Aorta (tissue), 5 donors: ENCODE results near the gene DHPS. TPM values are rescaled to one million over a fixed set of nuclear protein-coding genes. Genes with fewer than 3 reads are reported as not detected.
"Not testable (repeated sequence)": the region's sequence is repeated elsewhere in the genome, so short reads cannot be mapped to it uniquely, and the experiment has no call there.

Source experiments
- ATAC-seq: fragments of 200-7000 bp; cut with Tn5 transposase; one replicate; pipeline ENCODE4 v1.9.1; 2022; ENCODE audit warnings: moderate library complexity; ENCODE audit not compliant: low FRiP score
- DNase-seq, 2 donors: peaks; one replicate each; pipeline ENCODE4 v3.0.0-alpha.2; 2020
- H3K27ac ChIP-seq, 2 donors: one replicate each; pipeline ENCODE4 v1.5.1; 2013; ENCODE audit warnings: low read length in 2 of 2, mild to moderate bottlenecking in 2 of 2, moderate library complexity in 2 of 2, control low read depth in 1 of 2, inconsistent platforms in 1 of 2, low read depth in 1 of 2
- H3K27me3 ChIP-seq, 2 donors: one replicate each; pipeline ENCODE4 v1.6.1; 2013; ENCODE audit warnings: control low read depth in 1 of 2, low read length in 1 of 2, mild to moderate bottlenecking in 1 of 2, moderate library complexity in 1 of 2; ENCODE audit not compliant: insufficient read depth in 2 of 2, control insufficient read depth in 1 of 2
- H3K36me3 ChIP-seq, 2 donors: one replicate each; pipeline ENCODE4 v1.6.1; 2013; ENCODE audit warnings: control low read depth in 1 of 2, low read length in 1 of 2, mild to moderate bottlenecking in 1 of 2; ENCODE audit not compliant: insufficient read depth in 2 of 2, control insufficient read depth in 1 of 2
- H3K4me1 ChIP-seq, 2 donors: one replicate each; pipeline ENCODE4 v1.6.1; 2013; ENCODE audit warnings: low read length in 2 of 2, control low read depth in 1 of 2, mild to moderate bottlenecking in 1 of 2, moderate library complexity in 1 of 2; ENCODE audit not compliant: insufficient read depth in 2 of 2, control insufficient read depth in 1 of 2
- H3K4me3 ChIP-seq, 2 donors: one replicate each; pipeline ENCODE4 v1.5.1; 2013; ENCODE audit warnings: low read length in 2 of 2, control low read depth in 1 of 2, mild to moderate bottlenecking in 1 of 2
- H3K9me3 ChIP-seq: one replicate; pipeline ENCODE4 v1.6.1; 2013; ENCODE audit warnings: mild to moderate bottlenecking, low read length; ENCODE audit not compliant: control insufficient read depth
- WGBS, 2 donors: extraction: QIAGEN DNeasy Blood & Tissue Kit; methylation state at CpG; one replicate each; pipeline ENCODE4 v1.1.7; 2013; 5-methylcytosine and 5-hydroxymethylcytosine counted together
- intact Hi-C, 2 donors: fragments of 100-400 bp; cut with DNase I; formaldehyde crosslinking; loops; one replicate each; pipeline versions ENCODE4 v1.14.2 to v1.15.0; 2022
- polyA plus RNA-seq, 2 donors: library from polyadenylated mRNA; stranded (reverse); fragments of 200-250 nt; gene quantifications; one replicate each; pipeline ENCODE4 v1.2.3, GENCODE V29; 2013
- total RNA-seq, 2 donors: library from RNA; stranded (reverse); fragmentation: NEBNext Ultra II Directional; extraction: Animal tissue kit (Norgen Biotek cat#: 25700); gene quantifications; one replicate each; pipeline ENCODE4 v1.2.1, GENCODE V29; 2021
- donor health status: healthy with polysubstance abuse.
- donor health status: Bipolar disorder and iron deficiency.
- donor health status: DM: no; HTN: no; CAD: no.
- donor health status: DM: no; HTN: no; CAD: no.
- donor health status: DM: yes; HTN: yes; CAD: no.

DHPS gene
- total and polyA plus RNA-seq, 4 donors, result 42.7 to 94.8 (median 62.0) TPM

DNA sequence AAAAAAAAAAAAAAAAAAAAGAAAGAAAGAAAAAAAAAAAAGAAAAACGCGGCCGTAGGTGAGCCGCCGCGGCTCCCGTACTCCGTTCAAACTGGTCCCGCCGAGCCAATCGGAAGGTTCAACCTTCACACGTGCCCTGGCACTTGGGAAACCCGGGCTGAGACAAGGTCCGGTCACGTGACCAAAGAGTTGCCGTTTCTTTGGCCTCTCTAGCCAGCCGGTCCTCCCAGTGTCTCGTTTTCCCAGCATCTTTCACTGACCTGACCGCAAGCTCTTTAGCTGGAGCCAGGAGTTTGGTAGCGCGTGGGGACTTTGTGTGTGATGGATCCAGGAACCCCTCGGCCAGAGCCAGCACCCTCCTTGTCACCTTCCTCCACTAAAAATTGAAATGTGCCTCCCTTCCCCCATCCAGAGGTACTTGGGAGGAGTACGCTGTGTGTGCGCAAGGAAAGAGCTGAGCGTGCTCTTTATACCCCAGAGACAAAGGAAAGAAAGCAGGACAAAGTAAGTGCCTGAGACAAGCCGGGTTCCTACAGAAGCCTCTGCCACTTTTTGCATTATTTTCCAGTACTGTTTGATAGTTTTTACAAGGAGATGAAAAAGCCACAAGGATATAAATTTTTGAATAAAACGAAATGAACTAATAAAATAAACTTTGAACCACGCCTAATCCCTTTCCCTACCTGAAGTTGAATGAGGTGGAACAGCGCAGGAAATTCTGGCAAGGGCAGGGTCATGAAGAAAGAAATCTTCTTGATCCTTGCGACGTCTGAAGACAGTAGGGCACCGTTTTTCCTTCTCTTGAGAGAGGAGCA lies 41.1 kb upstream of the DHPS start:
- Histone ChIP-seq H3K9me3 (no peaks in the 10 kb centered on the region), H3K27ac (peak overlapping the region; percentile 59 to 70), H3K4me3 (peak overlapping the region; percentile 68 to 97), H3K27me3 (no peaks in the 10 kb centered on the region), H3K36me3 (peaks cover 0 to 2% of the 10 kb centered on the region in 2 donors), H3K4me1 (no peaks in the 10 kb centered on the region)
- WGBS, 2 donors, result 1% methylated on average over 32 of the region's 32 CpGs
- intact Hi-C loops, result loop anchor here (2.0 to 5.0 kb wide), 2 partner anchors 42 to 75 kb away; partner anchors contain the start of gene DHPS (in 1 of the 2)
- ATAC-seq (peak; percentile 96), DNase-seq (peak; percentile 98)

- Histone ChIP-seq H3K36me3 (peaks cover 0 to 3% of the 10 kb centered on the region in 2 donors), H3K4me3 (peak overlapping the region; percentile 68 to 97), H3K27ac (peak overlapping the region; percentile 49 to 59), H3K27me3 (no peaks in the 10 kb centered on the region), H3K4me1 (no peaks in the 10 kb centered on the region), H3K9me3 (no peaks in the 10 kb centered on the region)
- peak; percentile 69 for ATAC-seq
- WGBS, 2 donors, result 1% methylated on average over 57 to 65 of the region's 65 CpGs
- peak; percentile 82 to 90 for DNase-seq
- intact Hi-C loops, result loop anchor here (2.0 to 5.0 kb wide), 2 partner anchors 41 to 75 kb away; partner anchors contain the start of gene DHPS (in 1 of the 2)
Measured at GRCh38 chr19:12721656-12722565, 40.2 kb upstream of the DHPS start.

GRCh38 chr19:12720851-12721655 lies 39.4 kb upstream of the DHPS start:
- 2 to 4% methylated on average over 55 to 59 of the region's 59 CpGs for WGBS, 2 donors

DNA sequence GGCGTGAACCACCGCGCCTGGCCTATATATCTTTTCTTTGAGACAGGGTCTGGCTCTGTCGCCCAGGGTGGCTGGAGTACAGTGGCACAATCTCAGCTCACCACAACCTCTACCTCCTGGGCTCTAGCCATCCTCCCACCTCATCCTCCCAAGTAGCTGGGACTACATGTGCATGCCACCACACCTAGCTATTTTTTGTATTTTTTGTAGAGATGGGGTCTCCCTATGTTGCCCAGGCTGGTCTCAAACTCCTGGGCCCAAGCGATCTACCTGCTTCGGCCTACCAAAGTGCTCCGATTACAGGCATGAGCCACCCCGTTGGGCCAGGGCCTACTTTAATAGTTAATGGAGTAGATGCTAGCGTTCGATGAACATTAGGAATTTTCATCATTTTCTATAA lies 38.6 kb upstream of the DHPS start:
- DNase-seq (no peak), ATAC-seq (no peak)
- Histone ChIP-seq H3K36me3 (peaks cover 0 to 7% of the 10 kb centered on the region in 2 donors), H3K27me3 (no peaks in the 10 kb centered on the region), H3K4me3 (no peak overlapping the region), H3K27ac (no peak overlapping the region), H3K4me1 (no peaks in the 10 kb centered on the region), H3K9me3 (no peaks in the 10 kb centered on the region)
- WGBS, 2 donors, result 78 to 79% methylated on average over 10 of the region's 10 CpGs
- intact Hi-C loops, result loop anchor here in 1 of 2 donors (5.0 kb wide), 1 partner anchor 77 kb away; no protein-coding TSS in a partner anchor

More at GRCh38 chr19:12720851-12721655, 39.4 kb upstream of the DHPS start:
- peak in 1 of 2 donors; percentile 78 for DNase-seq
- H3K27me3 ChIP-seq, result no peaks in the 10 kb centered on the region
- H3K4me1 ChIP-seq, result no peaks in the 10 kb centered on the region
- peak overlapping the region; percentile 68 to 97 for H3K4me3 ChIP-seq
- intact Hi-C loops, result loop anchor here in 1 of 2 donors (5.0 kb wide), 1 partner anchor 76 kb away; no protein-coding TSS in a partner anchor
- peaks cover 0 to 7% of the 10 kb centered on the region in 2 donors for H3K36me3 ChIP-seq
- no peaks in the 10 kb centered on the region for H3K9me3 ChIP-seq
- peak overlapping the region; percentile 49 to 59 for H3K27ac ChIP-seq
- ATAC-seq, result peak; percentile 50

DNA sequence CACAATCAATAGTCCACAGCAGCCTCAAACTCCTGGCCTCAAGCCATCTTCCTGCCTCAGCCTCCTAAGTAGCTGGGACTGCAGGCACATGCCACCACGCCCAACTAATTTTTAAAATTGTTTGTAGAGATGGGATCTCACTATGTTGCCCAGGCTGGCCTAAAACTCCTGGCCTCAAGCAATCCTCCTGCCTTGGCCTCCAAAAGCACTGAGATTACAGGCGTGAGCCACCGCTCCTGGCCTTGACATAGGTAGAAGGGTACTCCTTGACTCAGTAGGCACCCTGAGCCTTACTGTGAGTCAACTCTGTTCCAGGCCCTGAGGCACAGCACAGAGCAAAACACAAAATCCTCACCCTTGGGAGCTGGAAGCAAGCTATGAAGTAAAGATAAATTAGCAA lies 34.2 kb upstream of the DHPS start:
- H3K27ac ChIP-seq, result no peak overlapping the region
- peaks cover 0 to 12% of the 10 kb centered on the region in 2 donors for H3K36me3 ChIP-seq
- H3K4me1 ChIP-seq, result no peaks in the 10 kb centered on the region
- H3K9me3 ChIP-seq, result no peaks in the 10 kb centered on the region
- 95% methylated on average over 3 of the region's 3 CpGs for WGBS, 2 donors
- no peak overlapping the region for H3K4me3 ChIP-seq
- ATAC-seq (no peak), DNase-seq (no peak)
- no peaks in the 10 kb centered on the region for H3K27me3 ChIP-seq
- intact Hi-C loops, result no loop called here

- H3K36me3 ChIP-seq, result peaks cover 0 to 15% of the 10 kb centered on the region in 2 donors
- DNase-seq (no peak), ATAC-seq (no peak)
- H3K9me3 ChIP-seq, result no peaks in the 10 kb centered on the region
- intact Hi-C loops, result no loop called here
- WGBS, 2 donors, result 90 to 92% methylated on average over 15 of the region's 15 CpGs
- no peak overlapping the region for H3K4me3 ChIP-seq
- H3K27me3 ChIP-seq, result no peaks in the 10 kb centered on the region
- no peak overlapping the region for H3K27ac ChIP-seq
- no peaks in the 10 kb centered on the region for H3K4me1 ChIP-seq
Measured at GRCh38 chr19:12715102-12715501, 33.4 kb upstream of the DHPS start.

DNA sequence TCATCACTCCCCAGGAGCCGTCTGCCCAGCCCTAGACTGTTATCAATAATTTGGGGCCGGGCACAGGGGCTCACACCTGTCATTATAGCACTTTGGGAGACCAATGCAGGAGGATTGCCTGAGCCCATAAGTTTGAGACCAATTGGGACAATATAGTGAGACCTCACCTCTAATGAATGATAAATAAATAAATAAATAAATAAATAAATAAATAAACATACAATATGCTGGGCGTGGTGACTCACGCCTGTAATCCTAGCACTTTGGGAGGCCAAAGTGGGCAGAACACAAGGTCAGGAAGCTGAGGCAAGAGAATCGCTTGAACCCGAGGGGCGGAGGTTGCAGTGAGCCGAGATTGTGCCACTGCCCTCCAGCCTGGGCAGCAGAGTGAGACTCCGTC lies 31.6 kb upstream of the DHPS start:
- H3K27ac ChIP-seq, ATAC-seq, intact Hi-C loops, H3K9me3 ChIP-seq, H3K4me1 ChIP-seq, H3K4me3 ChIP-seq, DNase-seq, H3K27me3 ChIP-seq: not testable (repeated sequence)
- peaks cover 0 to 12% of the 10 kb centered on the region in 2 donors for H3K36me3 ChIP-seq
- WGBS, 2 donors, result 86 to 90% methylated on average over 9 of the region's 9 CpGs

- DNase-seq, H3K4me1 ChIP-seq, H3K9me3 ChIP-seq, H3K4me3 ChIP-seq, H3K27me3 ChIP-seq, H3K27ac ChIP-seq, intact Hi-C loops, ATAC-seq: not testable (repeated sequence)
- peaks cover 0 to 12% of the 10 kb centered on the region in 2 donors for H3K36me3 ChIP-seq
- WGBS, 2 donors, result 35% methylated on average over 11 to 13 of the region's 14 CpGs
Measured at GRCh38 chr19:12712077-12712476, 30.4 kb upstream of the DHPS start.
